HG02610 (cell line): ENCODE data around the gene CD74.

Experiments used
- ATAC-seq: cut with Tn5 transposase; IDR thresholded peaks from one replicate; pipeline ENCODE4 v1.9.1; 2021; ENCODE audit warnings: mild to moderate bottlenecking, moderate library complexity; ENCODE audit not compliant: unreplicated experiment

Gene CD74

DNA sequence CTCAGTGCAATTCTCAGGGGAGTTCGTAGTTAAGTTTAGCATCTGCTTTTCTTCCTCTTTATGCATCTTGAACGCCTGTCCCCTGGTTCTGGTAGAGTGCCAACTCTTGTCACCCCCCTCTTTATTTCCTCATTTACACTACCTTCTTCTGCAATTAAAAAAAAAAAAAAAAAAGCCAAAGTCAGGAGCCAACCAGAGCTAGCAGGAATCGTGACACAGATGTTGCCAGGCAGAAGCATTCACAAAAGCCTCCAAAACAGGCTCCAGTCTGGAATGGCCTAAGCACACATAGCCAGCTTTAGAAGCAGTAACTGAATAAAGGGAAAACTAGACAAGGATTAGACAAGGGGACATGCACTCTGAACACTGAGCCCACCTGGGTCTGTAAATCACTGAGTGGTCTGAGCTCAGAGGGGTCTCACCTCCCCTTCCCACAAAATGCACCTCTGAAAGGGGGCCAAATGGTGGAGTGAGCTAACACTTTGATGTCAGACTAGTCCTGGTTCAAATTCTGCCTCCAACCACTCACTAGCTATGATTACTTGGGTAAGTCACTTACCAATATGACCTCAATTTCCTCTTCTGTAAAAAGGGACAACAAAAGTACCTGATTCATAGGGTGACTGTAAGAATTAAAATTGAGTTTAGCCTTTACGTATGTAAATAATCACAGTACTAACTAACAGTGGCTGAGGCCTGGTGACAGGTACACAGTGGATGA, 2.0 kb downstream of the CD74 start:
- no peak for ATAC-seq

- peak; percentile 25 for ATAC-seq
Observed at GRCh38 chr5:150409638-150410523, 2.8 kb downstream of the CD74 start.

DNA sequence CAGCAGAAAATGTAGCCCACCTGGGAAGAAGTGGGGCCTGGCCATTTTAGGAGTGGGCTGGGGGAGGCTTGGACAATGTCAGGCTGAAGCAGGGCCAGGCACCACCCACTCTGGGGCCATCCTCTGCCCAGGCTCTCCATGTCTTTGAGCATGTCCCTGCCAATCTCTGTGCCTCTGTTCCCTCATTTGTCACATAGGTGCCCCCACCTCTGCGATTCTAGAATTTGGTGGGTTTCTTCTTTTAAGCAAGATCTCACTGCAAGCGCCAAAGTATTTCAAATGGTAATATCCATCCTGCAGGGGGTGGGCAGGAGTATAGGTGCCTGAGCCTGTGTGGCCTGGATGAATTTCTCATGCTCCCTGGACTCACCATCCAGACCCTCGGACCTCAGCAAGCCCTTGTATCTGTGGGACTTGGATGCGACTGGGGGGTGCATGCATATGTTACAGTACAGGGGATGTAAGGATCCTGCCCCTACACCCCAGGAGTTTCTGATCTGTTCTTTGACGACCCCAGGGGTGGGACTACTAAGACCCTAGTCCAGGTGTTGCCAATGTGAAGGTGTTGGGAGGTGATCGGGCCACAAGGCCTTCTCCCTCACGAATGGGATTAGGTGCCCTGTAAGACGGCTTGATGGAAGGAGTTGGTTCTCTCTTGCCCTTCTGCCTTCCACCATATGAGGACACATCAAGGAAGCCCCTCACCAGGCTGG, 4.3 kb downstream of the CD74 start:
- no peak for ATAC-seq

- no peak for ATAC-seq
Observed at GRCh38 chr5:150407096-150407720, 5.5 kb downstream of the CD74 start.

DNA sequence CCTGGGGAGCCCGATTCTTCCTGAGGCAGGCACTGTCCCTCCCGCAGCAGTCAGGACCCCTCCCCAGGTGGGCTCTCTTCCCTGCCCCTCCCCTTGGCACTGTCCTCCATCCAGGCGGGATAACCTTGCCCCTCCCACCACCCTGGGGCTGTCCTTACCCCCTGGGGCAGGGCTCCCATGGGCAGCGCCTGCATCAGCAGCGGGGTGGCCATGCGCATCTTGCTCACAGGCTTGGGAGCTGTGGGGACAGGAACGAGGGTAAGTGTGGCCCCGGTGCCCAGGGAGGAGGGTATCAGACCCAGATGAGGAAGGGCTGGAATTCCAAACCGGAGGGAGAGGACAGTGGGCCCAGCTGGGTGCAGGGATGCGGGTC, 6.0 kb downstream of the CD74 start:
- no peak for ATAC-seq

- ATAC-seq: no peak
Observed at GRCh38 chr5:150406103-150406722, 6.5 kb downstream of the CD74 start.

- ATAC-seq: no peak
Observed at GRCh38 chr5:150404941-150405816, 7.5 kb downstream of the CD74 start.

DNA sequence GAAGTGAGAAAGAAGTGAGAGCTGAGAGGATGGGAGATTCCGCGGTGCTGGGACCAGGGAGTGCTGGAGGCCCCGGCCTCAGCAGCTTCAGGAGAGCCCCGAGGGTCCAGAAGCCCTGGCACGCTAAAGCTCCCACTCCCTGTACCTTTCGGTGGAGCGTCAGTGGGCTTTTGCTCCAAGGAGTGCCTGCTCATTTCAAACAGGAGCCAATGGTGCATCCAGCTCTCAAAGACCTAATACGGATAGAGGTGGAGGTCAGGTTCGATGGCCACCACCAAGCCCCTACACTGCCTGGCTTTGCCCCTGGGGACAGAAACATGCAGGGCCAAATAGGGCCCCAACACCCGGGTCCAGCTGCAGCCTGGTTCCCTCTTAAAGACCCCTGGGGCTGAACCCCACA, 8.2 kb downstream of the CD74 start:
- no peak for ATAC-seq

- no peak for ATAC-seq
Observed at GRCh38 chr5:150404121-150404520, 8.6 kb downstream of the CD74 start.

DNA sequence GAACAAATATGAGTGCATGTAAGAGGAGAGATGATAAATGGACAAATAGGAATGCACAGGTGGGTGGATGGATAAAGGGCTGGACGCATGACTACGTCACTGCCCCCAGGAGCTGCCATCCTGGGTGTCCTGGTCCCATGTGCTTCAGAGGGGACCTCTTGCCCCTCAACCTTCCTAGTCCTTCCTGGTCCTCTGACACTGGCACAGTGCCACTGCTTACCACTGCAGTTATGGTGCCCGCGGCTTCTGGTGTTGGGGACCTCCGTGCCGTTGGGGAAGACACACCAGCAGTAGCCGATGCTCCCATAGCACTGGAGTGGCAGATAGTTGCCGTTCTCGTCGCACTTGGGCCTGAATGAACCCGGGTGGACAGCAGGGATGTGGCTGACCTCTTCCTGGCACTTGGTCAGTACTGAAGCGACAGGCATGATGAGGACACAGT, 9.8 kb downstream of the CD74 start:
- no peak for ATAC-seq

DNA sequence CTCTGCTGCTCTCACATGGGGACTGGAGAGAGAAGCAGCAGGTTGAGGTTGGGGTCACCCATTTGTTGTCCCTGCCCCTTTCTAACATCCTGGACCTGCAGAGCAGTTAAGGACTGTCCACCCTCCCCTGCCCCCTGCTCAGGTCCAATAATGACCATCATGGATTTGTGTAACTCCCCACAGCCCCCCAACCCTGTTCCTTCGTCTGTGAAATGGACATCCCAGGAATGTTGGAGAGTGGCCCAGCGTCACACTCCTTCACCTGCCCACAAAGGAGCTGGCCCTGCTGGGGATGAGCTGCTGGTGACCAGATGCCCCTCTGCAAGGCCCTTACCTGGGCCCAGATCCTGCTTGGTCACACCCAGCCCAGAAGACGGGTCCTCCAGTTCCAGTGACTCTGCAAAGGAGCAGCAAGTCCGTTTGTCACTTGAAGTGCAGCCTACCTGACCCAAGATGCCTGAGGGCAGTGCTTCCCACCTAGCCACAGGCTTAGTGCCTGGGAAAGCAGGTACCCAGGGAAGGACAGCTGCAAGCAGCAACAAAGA, 10.4 kb downstream of the CD74 start:
- no peak for ATAC-seq

DNA sequence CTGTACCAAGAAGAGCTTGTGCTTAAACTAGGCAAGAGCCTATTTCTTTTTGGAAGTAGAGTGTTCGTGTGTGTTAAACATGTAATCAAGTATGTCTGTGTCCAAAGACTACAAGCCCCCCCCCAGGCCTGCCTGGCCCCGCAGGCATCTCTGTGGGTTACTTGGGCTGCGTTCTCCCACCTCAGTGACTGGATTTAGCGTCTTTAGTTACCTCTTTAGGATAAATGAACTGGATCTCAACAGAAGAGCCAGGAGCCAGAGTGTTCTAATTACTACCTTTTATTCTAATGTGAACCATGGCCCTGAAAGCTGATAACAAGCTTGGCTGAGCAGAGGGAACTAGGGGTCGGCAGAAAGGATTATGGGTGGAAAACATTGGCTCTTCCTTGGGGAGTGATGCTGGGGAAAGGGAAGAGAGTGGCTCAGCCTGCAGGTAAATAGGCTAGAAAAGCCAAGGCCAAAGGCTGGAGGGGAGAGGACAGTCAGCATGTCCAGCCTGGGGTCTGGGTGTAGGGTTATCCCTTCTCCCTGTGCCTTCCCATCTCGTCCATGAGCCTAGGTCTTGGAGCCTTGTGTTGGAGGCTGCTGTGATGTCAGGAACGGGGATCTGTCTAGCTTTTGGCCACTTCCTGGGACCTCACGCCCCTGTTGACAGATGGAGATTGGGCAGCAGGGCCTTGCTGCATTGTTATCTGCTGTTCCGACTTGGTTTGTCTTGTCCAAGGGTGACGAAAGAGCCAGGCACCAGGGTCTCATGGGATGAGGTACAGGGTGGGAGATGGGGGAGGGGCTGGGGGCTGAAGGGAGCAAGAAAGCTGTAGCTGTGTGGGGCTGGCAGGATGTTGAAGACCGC, 11.1 kb downstream of the CD74 start:
- no peak for ATAC-seq

GRCh38 chr5:150401076-150401375, 11.7 kb downstream of the CD74 start:
- no peak for ATAC-seq

GRCh38 chr5:150400316-150401075, 12.2 kb downstream of the CD74 start:
- no peak for ATAC-seq

GRCh38 chr5:150399524-150400211, 13.0 kb downstream of the CD74 start:
- ATAC-seq: peak; percentile 12

DNA sequence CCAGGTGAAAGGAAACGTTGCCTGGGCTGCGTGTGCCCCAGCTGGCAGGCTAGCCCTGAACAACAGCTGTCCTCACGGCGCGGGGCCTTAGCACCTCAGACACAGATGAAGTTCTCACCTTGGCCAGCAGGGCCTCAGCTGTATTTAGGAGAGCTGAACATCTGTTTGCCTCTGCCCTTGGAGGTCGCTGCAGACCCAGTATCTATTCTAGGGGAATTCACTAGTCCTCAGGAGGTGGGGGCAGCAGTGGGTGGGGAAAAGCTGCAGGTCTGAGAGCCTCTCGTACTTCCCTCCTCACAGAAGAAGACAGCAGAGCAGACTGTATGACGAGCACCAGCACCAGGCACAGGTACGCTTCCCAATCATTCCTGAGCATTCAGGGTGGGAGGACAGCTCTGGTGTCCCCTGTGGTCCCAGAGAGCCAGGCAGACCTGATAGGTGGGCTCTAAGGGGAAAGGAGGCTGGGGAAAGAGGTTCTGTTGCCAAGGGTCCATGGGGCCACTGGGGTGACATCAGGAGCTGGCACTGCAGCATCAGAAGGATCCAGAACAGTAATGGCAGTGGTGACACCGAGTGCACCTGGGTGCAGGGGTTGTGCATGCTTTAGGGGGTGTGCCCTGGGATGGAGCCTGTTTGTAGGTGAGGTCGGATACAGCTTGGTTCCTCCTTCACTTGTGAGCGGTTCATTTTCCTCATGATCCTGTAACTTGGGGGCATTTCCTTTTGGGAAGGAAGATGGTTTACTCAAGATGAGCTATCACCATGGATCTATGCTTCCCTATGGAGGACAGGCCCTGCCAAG, 13.8 kb downstream of the CD74 start:
- peak; percentile 37 for ATAC-seq
